ENCODE measurements around the gene THRB.

The THRB gene

GRCh38 chr3:24359645-24360462 is 134.8 kb downstream of the THRB start:
- POLR2A ChIA-PET: no interaction called here
- no peak for TF ChIP-seq CTCF (IDR thresholded peaks at IDR 0.05; ENCODE audit: control extremely low read depth, extremely low read depth, low read depth, missing control alignments)
- CTCF ChIA-PET: interaction anchor here (1.4 kb wide), 1 partner anchor 45 kb away, joined by 3 read pairs; no protein-coding TSS in a partner anchor
- DNase-seq (ENCODE audit: extremely low spot score): no peak

GRCh38 chr3:24359102-24359501 is 135.5 kb downstream of the THRB start:
- ChIA-PET CTCF (no interaction called here), POLR2A (no interaction called here)
- DNase-seq (ENCODE audit: extremely low spot score): no peak
- TF ChIP-seq CTCF (IDR thresholded peaks at IDR 0.05; ENCODE audit: control extremely low read depth, extremely low read depth, low read depth, missing control alignments): no peak

- CTCF ChIA-PET: no interaction called here
- no peak for TF ChIP-seq CTCF (IDR thresholded peaks at IDR 0.05; ENCODE audit: control extremely low read depth, extremely low read depth, low read depth, missing control alignments)
- POLR2A ChIA-PET: no interaction called here
- no peak for DNase-seq (ENCODE audit: extremely low spot score)
These were observed 137.0 kb downstream of the THRB start for GRCh38 chr3:24357635-24358034.

GRCh38 chr3:24355806-24356205 is 138.8 kb downstream of the THRB start:
- POLR2A ChIA-PET: no interaction called here
- CTCF ChIA-PET: no interaction called here

GRCh38 chr3:24354230-24354629 is 140.4 kb downstream of the THRB start:
- TF ChIP-seq CTCF (IDR thresholded peaks at IDR 0.05; ENCODE audit: control extremely low read depth, extremely low read depth, low read depth, missing control alignments): no peak

More at GRCh38 chr3:24355806-24356205, 138.8 kb downstream of the THRB start:
- TF ChIP-seq CTCF (IDR thresholded peaks at IDR 0.05; ENCODE audit: control extremely low read depth, extremely low read depth, low read depth, missing control alignments): no peak
- no peak for DNase-seq (ENCODE audit: extremely low spot score)

GRCh38 chr3:24352893-24353553 is 141.6 kb downstream of the THRB start:
- CTCF ChIA-PET: interaction anchor here (1.5 to 1.7 kb wide), 2 partner anchors 14 to 21 kb away, joined by 3 to 8 read pairs; no protein-coding TSS in a partner anchor
- TF ChIP-seq CTCF (IDR thresholded peaks at IDR 0.05; ENCODE audit: control extremely low read depth, extremely low read depth, low read depth, missing control alignments): no peak
- POLR2A ChIA-PET: no interaction called here
- no peak for DNase-seq (ENCODE audit: extremely low spot score)

More at GRCh38 chr3:24354230-24354629, 140.4 kb downstream of the THRB start:
- ChIA-PET CTCF (no interaction called here), POLR2A (no interaction called here)
- no peak for DNase-seq (ENCODE audit: extremely low spot score)
